Memory B cell (primary cell): ENCODE results near the gene OR11G2.
"Not testable (repeated sequence)": the region's sequence is repeated elsewhere in the genome, so short reads cannot be mapped to it uniquely, and the experiment has no call there.

ENCODE experiments used
- ATAC-seq: fragments of 150-1000 bp; cut with Tn5 transposase; 2 replicates; pipeline ENCODE4 v1.10.0; 2021; ENCODE audit warnings: low read depth, mild to moderate bottlenecking, moderate library complexity
- DNase-seq, 2 donors: peaks; one replicate each; pipeline ENCODE4 v3.0.0; 2022; ENCODE audit warnings: low spot score in 2 of 2
- H3K27ac Mint-ChIP-seq: one replicate; pipeline ENCODE4 v1.8.0; 2022; ENCODE audit warnings: mild to moderate bottlenecking, moderate library complexity, mixed read lengths
- H3K27me3 Mint-ChIP-seq: one replicate; pipeline ENCODE4 v1.8.0; 2022; ENCODE audit warnings: mixed read lengths
- H3K36me3 Mint-ChIP-seq: one replicate; pipeline ENCODE4 v1.8.0; 2022; ENCODE audit warnings: mild to moderate bottlenecking, mixed read lengths
- H3K4me1 Mint-ChIP-seq: one replicate; pipeline ENCODE4 v1.8.0; 2022; ENCODE audit warnings: mixed read lengths
- H3K4me3 Mint-ChIP-seq: one replicate; pipeline ENCODE4 v1.8.0; 2022; ENCODE audit warnings: mild to moderate bottlenecking, moderate library complexity, mixed read lengths
- H3K9me3 Mint-ChIP-seq: one replicate; pipeline ENCODE4 v1.8.0; 2022; ENCODE audit warnings: mixed read lengths

Gene OR11G2

GRCh38 chr14:20195170-20195569, 4.5 kb downstream of the OR11G2 start:
- not testable (repeated sequence) for H3K27ac Mint-ChIP-seq, ATAC-seq, H3K4me3 Mint-ChIP-seq, H3K4me1 Mint-ChIP-seq, H3K36me3 Mint-ChIP-seq, H3K9me3 Mint-ChIP-seq, DNase-seq
- H3K27me3 Mint-ChIP-seq = peaks cover 13% of the 10 kb centered on the region

GRCh38 chr14:20195911-20196310, 5.2 kb downstream of the OR11G2 start:
- Mint-ChIP-seq H3K9me3 (no peaks in the 10 kb centered on the region), H3K27ac (no peak overlapping the region), H3K36me3 (no peaks in the 10 kb centered on the region), H3K4me3 (no peak overlapping the region), H3K27me3 (peaks cover 13% of the 10 kb centered on the region), H3K4me1 (no peaks in the 10 kb centered on the region)
- DNase-seq (no peak), ATAC-seq (no peak)

- no peaks in the 10 kb centered on the region for H3K4me1 Mint-ChIP-seq
- no peaks in the 10 kb centered on the region for H3K9me3 Mint-ChIP-seq
- H3K4me3 Mint-ChIP-seq = no peak overlapping the region
- ATAC-seq (no peak), DNase-seq (no peak)
- H3K27ac Mint-ChIP-seq = no peak overlapping the region
- peaks cover 15% of the 10 kb centered on the region for H3K27me3 Mint-ChIP-seq
- no peaks in the 10 kb centered on the region for H3K36me3 Mint-ChIP-seq
These were observed 6.8 kb downstream of the OR11G2 start for GRCh38 chr14:20197459-20197858.

GRCh38 chr14:20198991-20199390, 8.3 kb downstream of the OR11G2 start:
- DNase-seq (no peak), ATAC-seq (no peak)
- Mint-ChIP-seq H3K27me3 (peaks cover 15% of the 10 kb centered on the region), H3K36me3 (no peaks in the 10 kb centered on the region), H3K9me3 (no peaks in the 10 kb centered on the region), H3K4me1 (no peaks in the 10 kb centered on the region), H3K27ac (no peak overlapping the region), H3K4me3 (no peak overlapping the region)

- DNase-seq = no peak
- Mint-ChIP-seq H3K27me3 (peaks cover 4% of the 10 kb centered on the region), H3K4me3 (no peak overlapping the region), H3K36me3 (no peaks in the 10 kb centered on the region), H3K9me3 (peaks cover 2% of the 10 kb centered on the region), H3K4me1 (no peaks in the 10 kb centered on the region), H3K27ac (peak overlapping the region; percentile 6)
- ATAC-seq = no peak
These were observed 14.0 kb downstream of the OR11G2 start for GRCh38 chr14:20204721-20205120.

GRCh38 chr14:20209595-20209994, 18.9 kb downstream of the OR11G2 start:
- ATAC-seq = no peak
- H3K4me3 Mint-ChIP-seq = no peak overlapping the region
- no peaks in the 10 kb centered on the region for H3K4me1 Mint-ChIP-seq
- H3K27ac Mint-ChIP-seq = no peak overlapping the region
- peaks cover 3% of the 10 kb centered on the region for H3K36me3 Mint-ChIP-seq
- H3K27me3 Mint-ChIP-seq = peaks cover 9% of the 10 kb centered on the region
- no peak for DNase-seq
- peaks cover 6% of the 10 kb centered on the region for H3K9me3 Mint-ChIP-seq

- not testable (repeated sequence) for H3K36me3 Mint-ChIP-seq, H3K4me1 Mint-ChIP-seq, H3K9me3 Mint-ChIP-seq, H3K27me3 Mint-ChIP-seq, ATAC-seq, H3K4me3 Mint-ChIP-seq, H3K27ac Mint-ChIP-seq, DNase-seq
These were observed 21.7 kb downstream of the OR11G2 start for GRCh38 chr14:20212406-20212805.

- H3K9me3 Mint-ChIP-seq = peaks cover 5% of the 10 kb centered on the region
- no peak overlapping the region for H3K4me3 Mint-ChIP-seq
- ATAC-seq (no peak), DNase-seq (no peak)
- H3K4me1 Mint-ChIP-seq = no peaks in the 10 kb centered on the region
- peaks cover 7% of the 10 kb centered on the region for H3K27me3 Mint-ChIP-seq
- H3K36me3 Mint-ChIP-seq = peaks cover 3% of the 10 kb centered on the region
- no peak overlapping the region for H3K27ac Mint-ChIP-seq
These were observed 24.5 kb downstream of the OR11G2 start for GRCh38 chr14:20215196-20215595.

GRCh38 chr14:20219033-20219432, 28.3 kb downstream of the OR11G2 start:
- no peak for ATAC-seq
- no peaks in the 10 kb centered on the region for H3K27me3 Mint-ChIP-seq
- H3K4me3 Mint-ChIP-seq = no peak overlapping the region
- DNase-seq = no peak
- peaks cover 2% of the 10 kb centered on the region for H3K9me3 Mint-ChIP-seq
- peaks cover 2% of the 10 kb centered on the region for H3K36me3 Mint-ChIP-seq
- no peaks in the 10 kb centered on the region for H3K4me1 Mint-ChIP-seq
- no peak overlapping the region for H3K27ac Mint-ChIP-seq

GRCh38 chr14:20223410-20223809, 32.7 kb downstream of the OR11G2 start, which contains the start of gene OR11H6:
Gene OR11H6 (plus strand): TSS chr14:20223710. CDS start chr14:20223710, 0 bp downstream.
- Mint-ChIP-seq H3K27me3 (peaks cover 7% of the 10 kb centered on the region), H3K9me3 (no peaks in the 10 kb centered on the region), H3K4me3 (no peak within 1 kb of the TSS), H3K27ac (no peak within 1 kb of the TSS), H3K36me3 (peaks cover 2% of the 10 kb centered on the region), H3K4me1 (no peaks in the 10 kb centered on the region)
- ATAC-seq (no peak), DNase-seq (no peak)

GRCh38 chr14:20228681-20229080, 38.0 kb downstream of the OR11G2 start, which contains the start of gene OR11H7:
Gene OR11H7 (plus strand): TSS chr14:20228981.
- no peaks in the 10 kb centered on the region for H3K4me1 Mint-ChIP-seq
- no peak for ATAC-seq
- H3K27me3 Mint-ChIP-seq = peaks cover 8% of the 10 kb centered on the region
- no peak for DNase-seq
- no peaks in the 10 kb centered on the region for H3K36me3 Mint-ChIP-seq
- no peak within 1 kb of the TSS for H3K27ac Mint-ChIP-seq
- H3K4me3 Mint-ChIP-seq = no peak within 1 kb of the TSS
- peaks cover 3% of the 10 kb centered on the region for H3K9me3 Mint-ChIP-seq

GRCh38 chr14:20235415-20235814, 44.7 kb downstream of the OR11G2 start:
- ATAC-seq, H3K36me3 Mint-ChIP-seq, H3K27ac Mint-ChIP-seq, H3K4me3 Mint-ChIP-seq, H3K27me3 Mint-ChIP-seq, DNase-seq, H3K4me1 Mint-ChIP-seq, H3K9me3 Mint-ChIP-seq: not testable (repeated sequence)

GRCh38 chr14:20247646-20248246, 57.0 kb downstream of the OR11G2 start:
- no peak overlapping the region for H3K27ac Mint-ChIP-seq
- H3K9me3 Mint-ChIP-seq = peaks cover 7% of the 10 kb centered on the region
- H3K4me1 Mint-ChIP-seq = no peaks in the 10 kb centered on the region
- peaks cover 4% of the 10 kb centered on the region for H3K27me3 Mint-ChIP-seq
- peaks cover 4% of the 10 kb centered on the region for H3K36me3 Mint-ChIP-seq
- DNase-seq (no peak), ATAC-seq (no peak)
- no peak overlapping the region for H3K4me3 Mint-ChIP-seq
